Transverse colon (tissue), 4 donors: ENCODE data around the gene AKT3. TPM values are rescaled to one million over a fixed set of nuclear protein-coding genes. Genes with fewer than 3 reads are reported as not detected.

ENCODE experiments used
- DNase-seq: peaks from one replicate; pipeline ENCODE4 v3.0.0-alpha.2; 2019
- H3K27ac ChIP-seq, 4 donors: fragments of 200-600 bp; sonication (generic); 2 replicates each; pipeline ENCODE4 v1.5.1; 2016 to 2018; ENCODE audit warnings: inconsistent platforms in 4 of 4
- H3K27me3 ChIP-seq: fragments of 200-600 bp; sonication (generic); 2 replicates; pipeline ENCODE4 v1.5.1; 2017; ENCODE audit warnings: inconsistent platforms
- H3K36me3 ChIP-seq, 4 donors: fragments of 200-600 bp; sonication (generic); 2 replicates each; pipeline ENCODE4 v1.5.1; 2017 to 2019; ENCODE audit warnings: inconsistent platforms in 4 of 4
- H3K4me1 ChIP-seq, 4 donors: fragments of 200-600 bp; sonication (generic); 2 replicates each; pipeline ENCODE4 v1.5.1; 2017 to 2020; ENCODE audit warnings: inconsistent platforms in 4 of 4
- H3K4me3 ChIP-seq, 4 donors: fragments of 200-600 bp; sonication (generic); 1 replicate in 1 of 4; 2 replicates in 3 of 4; pipeline versions ENCODE4 v1.5.1 to v1.6.1; 2017 to 2019; ENCODE audit warnings: inconsistent platforms in 4 of 4
- H3K9me3 ChIP-seq, 2 donors: fragments of 200-600 bp; sonication (generic); 2 replicates each; pipeline ENCODE4 v1.5.1; 2017 to 2019; ENCODE audit warnings: inconsistent platforms in 2 of 2
- EP300 ChIP-seq: sonication (generic); formaldehyde crosslinking; IDR thresholded peaks from one replicate; pipeline ENCODE4 v1.6.1; 2017; ENCODE audit warnings: antibody characterized with exemption, low read depth
- POLR2A ChIP-seq: fragments of 450-650 bp; IDR thresholded peaks from one replicate; pipeline ENCODE4 v1.6.1; 2016; ENCODE audit warnings: antibody characterized with exemption, mild to moderate bottlenecking, moderate library complexity
- POLR2AphosphoS5 ChIP-seq, 3 donors: sonication (generic); formaldehyde crosslinking; IDR thresholded peaks; one replicate each; pipeline ENCODE4 v1.6.1; 2016; ENCODE audit warnings: antibody characterized with exemption in 3 of 3
- WGBS, 2 donors: methylation state at CpG; one replicate each; pipeline ENCODE4 v1.1.5; 2018; ENCODE audit warnings: low coverage in 1 of 2; 5-methylcytosine and 5-hydroxymethylcytosine counted together
- in situ Hi-C, 4 donors: fragments of 200-750 bp; cut with MboI; loops; one replicate each; pipeline versions ENCODE4 v1.15.0 to v1.15.1; 2017; ENCODE audit warnings: low sequenced_read_pairs in 3 of 4, low pct_ligation_motif_present in 1 of 4, low pct_unique_long_range_greater_than_20kb in 1 of 4
- intact Hi-C: fragments of 100-400 bp; cut with DNase I; formaldehyde crosslinking; loops from one replicate; pipeline ENCODE4 v1.15.1; 2023; ENCODE audit warnings: low total_unique reads
- total RNA-seq, 4 donors: library from RNA; depleted of rRNA; stranded (reverse); fragments of >200 nt; gene quantifications; one replicate each; pipeline ENCODE4 v1.1.0, GENCODE V29; 2016
- TF ChIP-seq, protein P1 (sequence below), 5 experiments: fragments of 200-600 bp in 3 of 5; fragments of 450-650 bp in 2 of 5; sonication (generic) in 3 of 5; IDR thresholded peaks; 1 replicate in 2 of 5; 2 replicates in 3 of 5; pipeline ENCODE4 v1.5.1; 2016 to 2017; ENCODE audit warnings: antibody characterized with exemption in 5 of 5, inconsistent platforms in 3 of 5, mild to moderate bottlenecking in 2 of 5, moderate library complexity in 1 of 5

The AKT3 gene
- total RNA-seq, 4 donors from 2014 or later = 9.8 to 27.2 (median 19.4) TPM

DNA sequence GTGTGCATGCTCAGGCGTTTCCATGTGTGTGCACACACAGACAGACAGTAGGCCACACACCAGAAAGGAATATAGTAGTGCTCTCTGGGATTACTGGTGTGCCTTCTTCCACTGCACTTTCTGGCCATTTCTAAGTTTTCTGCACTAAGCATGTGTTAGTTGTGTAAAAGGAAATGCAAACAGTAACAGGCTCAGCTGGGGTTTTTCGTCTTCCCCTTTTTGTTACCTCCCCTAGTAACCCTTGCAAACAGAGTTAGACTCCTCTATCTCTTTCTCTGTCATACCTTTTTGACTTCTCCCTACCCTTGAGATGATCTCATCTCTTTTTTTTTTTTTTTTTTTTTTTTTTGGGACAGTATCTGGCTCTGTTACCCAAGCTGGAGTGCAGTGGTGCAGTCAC lies 398.0 kb downstream of the AKT3 start:
- Histone ChIP-seq H3K4me1 (no peaks in the 10 kb centered on the region), H3K27me3 (no peaks in the 10 kb centered on the region), H3K27ac (no peak overlapping the region), H3K36me3 (no peaks in the 10 kb centered on the region), H3K4me3 (no peak overlapping the region), H3K9me3 (no peaks in the 10 kb centered on the region)
- intact Hi-C loops (no loop called here), in situ Hi-C loops (no loop called here)
- 82 to 94% methylated on average over 2 of the region's 2 CpGs for WGBS, 2 donors
- no peak for DNase-seq
- TF ChIP-seq POLR2AphosphoS5 (IDR thresholded peaks at IDR 0.05) = no peak
- no peak for TF ChIP-seq EP300
- no peak for TF ChIP-seq POLR2A
- TF ChIP-seq, protein P1, sequence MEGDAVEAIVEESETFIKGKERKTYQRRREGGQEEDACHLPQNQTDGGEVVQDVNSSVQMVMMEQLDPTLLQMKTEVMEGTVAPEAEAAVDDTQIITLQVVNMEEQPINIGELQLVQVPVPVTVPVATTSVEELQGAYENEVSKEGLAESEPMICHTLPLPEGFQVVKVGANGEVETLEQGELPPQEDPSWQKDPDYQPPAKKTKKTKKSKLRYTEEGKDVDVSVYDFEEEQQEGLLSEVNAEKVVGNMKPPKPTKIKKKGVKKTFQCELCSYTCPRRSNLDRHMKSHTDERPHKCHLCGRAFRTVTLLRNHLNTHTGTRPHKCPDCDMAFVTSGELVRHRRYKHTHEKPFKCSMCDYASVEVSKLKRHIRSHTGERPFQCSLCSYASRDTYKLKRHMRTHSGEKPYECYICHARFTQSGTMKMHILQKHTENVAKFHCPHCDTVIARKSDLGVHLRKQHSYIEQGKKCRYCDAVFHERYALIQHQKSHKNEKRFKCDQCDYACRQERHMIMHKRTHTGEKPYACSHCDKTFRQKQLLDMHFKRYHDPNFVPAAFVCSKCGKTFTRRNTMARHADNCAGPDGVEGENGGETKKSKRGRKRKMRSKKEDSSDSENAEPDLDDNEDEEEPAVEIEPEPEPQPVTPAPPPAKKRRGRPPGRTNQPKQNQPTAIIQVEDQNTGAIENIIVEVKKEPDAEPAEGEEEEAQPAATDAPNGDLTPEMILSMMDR (IDR thresholded peaks at IDR 0.05) = no peak

GRCh38 chr1:243449373-243449772 lies 400.7 kb downstream of the AKT3 start:
- no peaks in the 10 kb centered on the region for H3K36me3 ChIP-seq
- in situ Hi-C loops = no loop called here
- TF ChIP-seq POLR2AphosphoS5 (IDR thresholded peaks at IDR 0.05) (no peak), EP300 (no peak), POLR2A (no peak)
- TF ChIP-seq, protein P1 (IDR thresholded peaks at IDR 0.05) = no peak
- H3K4me1 ChIP-seq = no peaks in the 10 kb centered on the region
- no peak for DNase-seq
- H3K9me3 ChIP-seq = no peaks in the 10 kb centered on the region
- no peaks in the 10 kb centered on the region for H3K27me3 ChIP-seq
- no peak overlapping the region for H3K4me3 ChIP-seq
- no peak overlapping the region for H3K27ac ChIP-seq
- 93 to 94% methylated on average over 5 to 6 of the region's 6 CpGs for WGBS, 2 donors
- intact Hi-C loops = no loop called here

GRCh38 chr1:243447844-243448243 lies 402.2 kb downstream of the AKT3 start:
- no peaks in the 10 kb centered on the region for H3K27me3 ChIP-seq
- H3K27ac ChIP-seq = no peak overlapping the region
- no peak overlapping the region for H3K4me3 ChIP-seq
- H3K9me3 ChIP-seq = no peaks in the 10 kb centered on the region
- TF ChIP-seq, protein P1 (IDR thresholded peaks at IDR 0.05) = no peak
- TF ChIP-seq EP300 = no peak
- no peak for TF ChIP-seq POLR2AphosphoS5 (IDR thresholded peaks at IDR 0.05)
- TF ChIP-seq POLR2A = no peak
- 63 to 68% methylated on average over 2 to 4 of the region's 4 CpGs for WGBS, 2 donors
- no peaks in the 10 kb centered on the region for H3K36me3 ChIP-seq
- H3K4me1 ChIP-seq = no peaks in the 10 kb centered on the region
- DNase-seq = no peak
- in situ Hi-C loops (no loop called here), intact Hi-C loops (no loop called here)

DNA sequence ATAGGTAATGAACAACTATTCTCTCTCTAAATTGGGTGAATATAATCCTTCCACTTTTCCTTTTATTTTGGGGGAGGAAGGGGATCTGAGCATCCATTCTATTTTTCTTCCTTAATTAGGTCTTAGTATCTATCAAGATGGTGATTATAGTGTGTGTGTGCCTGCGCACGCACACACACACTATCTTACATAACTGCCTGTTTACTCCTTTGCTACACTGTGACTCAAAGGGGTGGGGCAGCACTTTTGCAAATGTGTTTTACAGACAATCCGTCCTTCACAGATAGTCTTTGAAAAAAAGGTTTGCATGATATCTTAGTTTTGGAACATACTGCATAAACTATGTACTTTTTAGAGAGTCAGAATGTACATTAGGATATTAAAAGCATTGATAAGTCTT lies 402.7 kb downstream of the AKT3 start:
- in situ Hi-C loops = no loop called here
- WGBS, 2 donors = 52 to 79% methylated on average over 3 of the region's 3 CpGs
- TF ChIP-seq POLR2AphosphoS5 (IDR thresholded peaks at IDR 0.05) = no peak
- TF ChIP-seq POLR2A = no peak
- TF ChIP-seq, protein P1 (IDR thresholded peaks at IDR 0.05) = no peak
- TF ChIP-seq EP300 = no peak
- no peaks in the 10 kb centered on the region for H3K36me3 ChIP-seq
- DNase-seq = no peak
- no peaks in the 10 kb centered on the region for H3K9me3 ChIP-seq
- no peak overlapping the region for H3K4me3 ChIP-seq
- no peak overlapping the region for H3K27ac ChIP-seq
- H3K27me3 ChIP-seq = no peaks in the 10 kb centered on the region
- no peaks in the 10 kb centered on the region for H3K4me1 ChIP-seq
- intact Hi-C loops = no loop called here
